ENCODE data around the gene SMTNL2.

SMTNL2 gene

GRCh38 chr17:4607261-4607741 lies 23.0 kb downstream of the SMTNL2 start:
- no peak overlapping the region for H3K4me2 ChIP-seq (ENCODE audit: low read depth, low read length)
- H3K27me3 ChIP-seq (replicated peaks; ENCODE audit: insufficient read depth, low read length): peaks cover 40% of the 10 kb centered on the region
- TF ChIP-seq EZH2phosphoT487 (IDR thresholded peaks at IDR 0.05; ENCODE audit: low read length): no peak
- TF ChIP-seq CTCF (IDR thresholded peaks at IDR 0.05; ENCODE audit: low read length): no peak
- TF ChIP-seq EZH2 (optimal IDR thresholded peaks at IDR 0.05; ENCODE audit: low read depth, low read length): no peak

GRCh38 chr17:4607773-4608187 lies 23.5 kb downstream of the SMTNL2 start:
- Histone ChIP-seq H3K9me2 (replicated peaks; ENCODE audit: insufficient read depth, low read length) (no peaks in the 10 kb centered on the region), H3K27ac (ENCODE audit: low read length) (no peak overlapping the region), H2AFZ (ENCODE audit: low read length) (no peak overlapping the region), H3F3A (ENCODE audit: insufficient read depth, low read length) (no peaks in the 10 kb centered on the region), H3K79me2 (ENCODE audit: low read length) (no peaks in the 10 kb centered on the region), H3K9ac (ENCODE audit: low read length) (no peak overlapping the region), H3K4me1 (ENCODE audit: low read length) (no peaks in the 10 kb centered on the region), H4K20me1 (ENCODE audit: insufficient read depth, low read length) (no peaks in the 10 kb centered on the region), H3K4me3 (ENCODE audit: low read length) (no peak overlapping the region), H3K36me3 (replicated peaks; ENCODE audit: insufficient read depth, low read length) (no peaks in the 10 kb centered on the region), H3K27me3 (replicated peaks; ENCODE audit: insufficient read depth, low read length) (peaks cover 40% of the 10 kb centered on the region), H3K4me2 (ENCODE audit: low read depth, low read length) (no peak overlapping the region), H3K9me3 (replicated peaks; ENCODE audit: insufficient read depth, low read length) (no peaks in the 10 kb centered on the region)
- no peak for DNase-seq
- TF ChIP-seq CTCF (IDR thresholded peaks at IDR 0.05; ENCODE audit: low read length) (no peak), EZH2 (optimal IDR thresholded peaks at IDR 0.05; ENCODE audit: low read depth, low read length) (no peak), EZH2phosphoT487 (IDR thresholded peaks at IDR 0.05; ENCODE audit: low read length) (no peak)

More at GRCh38 chr17:4607261-4607741, 23.0 kb downstream of the SMTNL2 start:
- no peak for DNase-seq
- Histone ChIP-seq H3K9me2 (replicated peaks; ENCODE audit: insufficient read depth, low read length) (no peaks in the 10 kb centered on the region), H3K9ac (ENCODE audit: low read length) (no peak overlapping the region), H3K4me1 (ENCODE audit: low read length) (no peaks in the 10 kb centered on the region), H2AFZ (ENCODE audit: low read length) (no peak overlapping the region), H3K36me3 (replicated peaks; ENCODE audit: insufficient read depth, low read length) (no peaks in the 10 kb centered on the region), H3K9me3 (replicated peaks; ENCODE audit: insufficient read depth, low read length) (no peaks in the 10 kb centered on the region), H3K4me3 (ENCODE audit: low read length) (no peak overlapping the region), H4K20me1 (ENCODE audit: insufficient read depth, low read length) (no peaks in the 10 kb centered on the region), H3K79me2 (ENCODE audit: low read length) (no peaks in the 10 kb centered on the region), H3K27ac (ENCODE audit: low read length) (no peak overlapping the region), H3F3A (ENCODE audit: insufficient read depth, low read length) (no peaks in the 10 kb centered on the region)

GRCh38 chr17:4609761-4610160 lies 25.4 kb downstream of the SMTNL2 start:
- no peaks in the 10 kb centered on the region for H3K4me1 ChIP-seq (ENCODE audit: low read length)
- H3K4me3 ChIP-seq (ENCODE audit: low read length): no peak overlapping the region
- no peak overlapping the region for H3K9ac ChIP-seq (ENCODE audit: low read length)
- H2AFZ ChIP-seq (ENCODE audit: low read length): no peak overlapping the region
- DNase-seq: no peak
- peaks cover 40% of the 10 kb centered on the region for H3K27me3 ChIP-seq (replicated peaks; ENCODE audit: insufficient read depth, low read length)
- H3K79me2 ChIP-seq (ENCODE audit: low read length): no peaks in the 10 kb centered on the region
- no peak overlapping the region for H3K4me2 ChIP-seq (ENCODE audit: low read depth, low read length)
- no peaks in the 10 kb centered on the region for H3K9me3 ChIP-seq (replicated peaks; ENCODE audit: insufficient read depth, low read length)
- no peaks in the 10 kb centered on the region for H3K36me3 ChIP-seq (replicated peaks; ENCODE audit: insufficient read depth, low read length)
- no peaks in the 10 kb centered on the region for H3F3A ChIP-seq (ENCODE audit: insufficient read depth, low read length)
- no peaks in the 10 kb centered on the region for H3K9me2 ChIP-seq (replicated peaks; ENCODE audit: insufficient read depth, low read length)
- H4K20me1 ChIP-seq (ENCODE audit: insufficient read depth, low read length): no peaks in the 10 kb centered on the region
- H3K27ac ChIP-seq (ENCODE audit: low read length): no peak overlapping the region
- TF ChIP-seq EZH2 (optimal IDR thresholded peaks at IDR 0.05; ENCODE audit: low read depth, low read length) (no peak), EZH2phosphoT487 (IDR thresholded peaks at IDR 0.05; ENCODE audit: low read length) (no peak), CTCF (IDR thresholded peaks at IDR 0.05; ENCODE audit: low read length) (no peak)

Measured in MM.1S (cell line).